WTC11 (cell line): Measurements from ENCODE around the gene EPHA6. TPM values are rescaled to one million over a fixed set of nuclear protein-coding genes. Genes with fewer than 3 reads are reported as not detected.

ENCODE experiments used
- ATAC-seq: fragments of 200-7000 bp; cut with Tn5 transposase; 2 replicates; pipeline ENCODE4 v1.10.0; 2021; ENCODE audit warnings: mild to moderate bottlenecking, moderate library complexity
- CTCF ChIA-PET: fragments of 300-600 bp; sonication (Branson Sonifier 250); formaldehyde crosslinking; loops from one replicate; lab custom pipeline; 2021; ENCODE audit warnings: antibody characterized with exemption; lab: Charles Lee
- POLR2A ChIA-PET: fragments of 350-600 bp; sonication (Branson Sonifier 250); formaldehyde crosslinking; loops from one replicate; lab custom pipeline; 2021; ENCODE audit warnings: antibody characterized with exemption; lab: Charles Lee
- DNase-seq: peaks from one replicate; pipeline ENCODE4 v3.0.0; 2021; ENCODE audit warnings: low spot score
- H3K27ac Mint-ChIP-seq: 2 replicates; pipeline ENCODE4 v1.8.0; 2021; ENCODE audit warnings: mixed read lengths
- H3K27me3 Mint-ChIP-seq: 2 replicates; pipeline ENCODE4 v1.8.0; 2021; ENCODE audit warnings: low read depth, mild to moderate bottlenecking, moderate library complexity, mixed read lengths
- H3K36me3 Mint-ChIP-seq: 2 replicates; pipeline ENCODE4 v1.8.0; 2021; ENCODE audit warnings: mixed read lengths
- H3K4me1 Mint-ChIP-seq: 2 replicates; pipeline ENCODE4 v1.8.0; 2022; ENCODE audit warnings: mixed read lengths
- H3K4me3 Mint-ChIP-seq: 2 replicates; pipeline ENCODE4 v1.8.0; 2021; ENCODE audit warnings: mild to moderate bottlenecking, moderate library complexity, mixed read lengths
- H3K9me3 Mint-ChIP-seq: 2 replicates; pipeline ENCODE4 v1.8.0; 2021; ENCODE audit warnings: mixed read lengths
- AR ChIP-seq: fragments of 250-450 bp; sonication (Bioruptor Pico); IDR thresholded peaks from 2 replicates; pipeline ENCODE4 v1.9.0; 2021; ENCODE audit warnings: mild to moderate bottlenecking
- ARID4B ChIP-seq: sonication (generic); formaldehyde crosslinking; IDR thresholded peaks from 2 replicates; pipeline ENCODE4 v1.8.0; 2023; ENCODE audit warnings: missing genetic modification reagents, mild to moderate bottlenecking, borderline replicate concordance
- ATF1 ChIP-seq: sonication (generic); formaldehyde crosslinking; IDR thresholded peaks from 2 replicates; pipeline ENCODE4 v1.8.1; 2023; ENCODE audit warnings: mild to moderate bottlenecking, moderate library complexity, missing genetic modification reagents
- ATF3 ChIP-seq: sonication (generic); formaldehyde crosslinking; conservative IDR thresholded peaks from 2 replicates; pipeline ENCODE4 v1.8.1; 2022; ENCODE audit warnings: mild to moderate bottlenecking, missing genetic modification reagents
- CTCF ChIP-seq: fragments of 200-600 bp; IDR thresholded peaks from 2 replicates; pipeline ENCODE4 v1.8.0; 2022; ENCODE audit warnings: antibody characterized with exemption
- E2F5 ChIP-seq: sonication (generic); formaldehyde crosslinking; IDR thresholded peaks from 2 replicates; pipeline ENCODE4 v1.8.1; 2022; ENCODE audit warnings: mild to moderate bottlenecking, moderate library complexity, missing genetic modification reagents
- ETV6 ChIP-seq: sonication (generic); formaldehyde crosslinking; IDR thresholded peaks from 2 replicates; pipeline ENCODE4 v1.8.1; 2022; ENCODE audit warnings: mild to moderate bottlenecking, missing genetic modification reagents
- FOXJ3 ChIP-seq: sonication (generic); formaldehyde crosslinking; IDR thresholded peaks from 2 replicates; pipeline ENCODE4 v1.9.0; 2021; ENCODE audit warnings: missing genetic modification reagents, mild to moderate bottlenecking, borderline replicate concordance
- FOXP4 ChIP-seq: sonication (generic); formaldehyde crosslinking; IDR thresholded peaks from 2 replicates; pipeline ENCODE4 v1.8.0; 2022; ENCODE audit warnings: mild to moderate bottlenecking, missing genetic modification reagents
- JAZF1 ChIP-seq: fragments of 250-450 bp; sonication (Bioruptor Pico); IDR thresholded peaks from 2 replicates; pipeline ENCODE4 v1.9.0; 2021; ENCODE audit warnings: moderate library complexity, mild to moderate bottlenecking, inconsistent platforms
- MLX ChIP-seq: sonication (generic); formaldehyde crosslinking; IDR thresholded peaks from 2 replicates; pipeline ENCODE4 v1.8.1; 2023; ENCODE audit warnings: mild to moderate bottlenecking, missing genetic modification reagents, moderate library complexity
- NFE2L1 ChIP-seq: sonication (generic); formaldehyde crosslinking; IDR thresholded peaks from 2 replicates; pipeline ENCODE4 v1.8.1; 2023; ENCODE audit warnings: missing genetic modification reagents
- OVOL2 ChIP-seq: fragments of 250-450 bp; sonication (Bioruptor Pico); IDR thresholded peaks from 2 replicates; pipeline ENCODE4 v1.9.0; 2021; ENCODE audit warnings: mild to moderate bottlenecking, borderline replicate concordance
- RELA ChIP-seq: sonication (generic); formaldehyde crosslinking; IDR thresholded peaks from 2 replicates; pipeline ENCODE4 v1.8.1; 2022; ENCODE audit warnings: missing genetic modification reagents, mild to moderate bottlenecking, borderline replicate concordance
- SOX15 ChIP-seq: fragments of 250-450 bp; sonication (Bioruptor Pico); IDR thresholded peaks from 2 replicates; pipeline ENCODE4 v1.9.0; 2021; ENCODE audit warnings: mild to moderate bottlenecking
- SP1 ChIP-seq: sonication (generic); formaldehyde crosslinking; conservative IDR thresholded peaks from 2 replicates; pipeline ENCODE4 v1.8.1; 2022; ENCODE audit warnings: missing genetic modification reagents
- ZNF263 ChIP-seq: sonication (generic); formaldehyde crosslinking; IDR thresholded peaks from 2 replicates; pipeline ENCODE4 v1.8.1; 2022; ENCODE audit warnings: low read depth, mild to moderate bottlenecking, moderate library complexity, missing genetic modification reagents
- ZNF416 ChIP-seq: fragments of 250-450 bp; sonication (Bioruptor Pico); IDR thresholded peaks from 2 replicates; pipeline ENCODE4 v1.9.0; 2021; ENCODE audit warnings: mild to moderate bottlenecking, inconsistent platforms
- total RNA-seq: library from RNA; stranded (reverse); gene quantifications from 3 replicates; pipeline ENCODE4 v1.2.3, GENCODE V29; 2021

EPHA6 gene
- total RNA-seq, 1 experiment from 2014 or later, result 2.1 TPM

- ChIA-PET CTCF (no interaction called here), POLR2A (no interaction called here)
- no peak for TF ChIP-seq FOXP4 (CRISPR knock-in tag)
- TF ChIP-seq JAZF1 (CRISPR knock-in tag), result no peak
- TF ChIP-seq NFE2L1 (CRISPR knock-in tag), result no peak
- TF ChIP-seq E2F5 (CRISPR knock-in tag), result no peak
- TF ChIP-seq ARID4B, result no peak
- no peak for TF ChIP-seq FOXJ3 (CRISPR knock-in tag)
- TF ChIP-seq ZNF416, result no peak
- TF ChIP-seq RELA (CRISPR knock-in tag), result no peak
- no peak for TF ChIP-seq OVOL2
- no peak for TF ChIP-seq MLX (CRISPR knock-in tag)
- no peak for TF ChIP-seq SOX15 (CRISPR knock-in tag)
- TF ChIP-seq ZNF263 (CRISPR knock-in tag), result no peak
- no peak for TF ChIP-seq AR (CRISPR knock-in tag)
- TF ChIP-seq SP1 (CRISPR knock-in tag), result no peak
- no peak for TF ChIP-seq ETV6
- TF ChIP-seq ATF1 (CRISPR knock-in tag), result no peak
- TF ChIP-seq CTCF, result no peak
- TF ChIP-seq ATF3, result no peak
- Mint-ChIP-seq H3K4me3 (no peak overlapping the region), H3K27ac (no peak overlapping the region), H3K36me3 (no peaks in the 10 kb centered on the region), H3K9me3 (no peaks in the 10 kb centered on the region), H3K4me1 (peaks cover 7% of the 10 kb centered on the region), H3K27me3 (no peaks in the 10 kb centered on the region)
- ATAC-seq, result no peak
- DNase-seq, result no peak
Observed at GRCh38 chr3:96831175-96831574, 16.8 kb downstream of the EPHA6 start.
